ENCODE results near the gene RASD2. TPM values are rescaled to one million over a fixed set of nuclear protein-coding genes. Genes with fewer than 3 reads are reported as not detected.

Gene RASD2
- polyA plus RNA-seq = 1.9 TPM in 1 of 2 replicates, not detected in the other

GRCh38 chr22:35540595-35541253 is at the start of gene RASD2:
Gene RASD2 (plus strand): TSS chr22:35540831. CDS start chr22:35546810, 5,979 bp downstream.

Other genes with a start within 250 kb of the RASD2 start
- gene TOM1, start 240.9 kb upstream of the RASD2 start, polyA plus RNA-seq = 16.2 and 20.5 TPM in 2 replicates
- not detected in 2 replicates for gene HMOX1, start 159.7 kb upstream of the RASD2 start, polyA plus RNA-seq
- 0.27 and 0.38 TPM in 2 replicates for gene MCM5, start 140.7 kb upstream of the RASD2 start, polyA plus RNA-seq
- not detected in 2 replicates for gene MB, start 76.5 kb downstream of the RASD2 start, polyA plus RNA-seq
- 0.27 and 1.3 TPM in 2 replicates for gene APOL6, start 107.6 kb downstream of the RASD2 start, polyA plus RNA-seq
- not detected in 2 replicates for gene APOL5, start 177.0 kb downstream of the RASD2 start, polyA plus RNA-seq

All from Purkinje cell (primary cell).